HG02970 (cell line): Measurements from ENCODE around the gene SDE2.
"Not testable (repeated sequence)": the region's sequence is repeated elsewhere in the genome, so short reads cannot be mapped to it uniquely, and the experiment has no call there.

Source experiments
- ATAC-seq: cut with Tn5 transposase; IDR thresholded peaks from one replicate; pipeline ENCODE4 v1.9.1; 2021; ENCODE audit warnings: mild to moderate bottlenecking, moderate library complexity, moderate number of reproducible peaks; ENCODE audit not compliant: unreplicated experiment, low FRiP score

The SDE2 gene

DNA sequence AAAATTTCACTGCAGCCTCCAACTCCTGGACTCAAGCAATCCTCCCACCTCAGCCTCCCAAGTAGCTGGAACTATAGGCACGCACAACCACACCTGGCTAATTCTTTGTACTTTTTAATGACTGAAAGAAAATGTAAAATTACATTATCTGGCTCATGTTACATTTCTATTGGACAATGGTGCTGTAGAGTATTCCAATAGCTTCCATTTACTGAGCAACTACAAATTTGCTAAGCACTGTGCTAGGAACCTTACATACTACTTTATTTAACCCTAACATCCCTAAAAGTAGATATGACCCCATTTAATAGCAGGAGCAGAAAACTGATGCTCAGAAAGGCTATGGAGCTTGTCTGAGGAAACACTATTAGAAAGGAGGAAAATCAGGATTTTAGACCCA lies 19.7 kb downstream of the SDE2 start:
- ATAC-seq = no peak

DNA sequence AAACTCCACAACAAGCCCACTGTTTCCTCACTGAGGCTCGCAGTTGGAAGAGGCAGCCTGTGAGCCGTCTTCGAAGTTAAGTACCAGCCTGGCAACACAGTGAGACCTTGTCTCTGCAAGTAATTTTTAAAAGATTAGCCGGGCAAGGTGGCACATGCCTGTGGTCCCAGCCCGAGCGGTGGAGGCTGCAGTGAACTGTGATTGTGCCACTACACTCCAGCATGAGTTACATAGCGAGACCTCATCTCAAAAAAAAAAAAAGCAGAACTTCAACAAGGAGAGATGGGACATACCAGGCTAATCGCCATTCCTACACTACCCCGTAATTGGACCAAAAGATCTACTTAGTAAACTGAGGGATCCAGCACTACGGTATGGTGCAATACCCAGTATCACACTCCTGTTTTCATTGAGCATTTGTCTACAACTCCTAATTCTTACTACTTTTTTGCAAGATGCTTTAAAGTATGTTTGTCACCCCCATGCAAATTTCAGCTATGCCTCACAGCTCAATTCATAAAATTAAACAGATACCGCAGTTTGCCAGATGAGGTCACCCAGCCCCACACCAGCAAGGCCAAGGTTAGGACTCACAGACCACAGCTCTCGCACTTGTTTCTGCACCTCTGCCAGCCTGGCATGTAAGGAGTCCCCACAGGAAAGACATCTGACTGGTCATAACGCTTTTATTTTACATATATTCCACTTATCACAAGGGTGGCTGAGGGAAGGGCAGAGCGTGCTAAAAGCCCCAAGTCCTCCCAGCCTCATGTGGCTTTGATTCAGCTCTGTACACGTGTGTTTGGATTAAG lies 21.0 kb downstream of the SDE2 start:
- no peak for ATAC-seq

DNA sequence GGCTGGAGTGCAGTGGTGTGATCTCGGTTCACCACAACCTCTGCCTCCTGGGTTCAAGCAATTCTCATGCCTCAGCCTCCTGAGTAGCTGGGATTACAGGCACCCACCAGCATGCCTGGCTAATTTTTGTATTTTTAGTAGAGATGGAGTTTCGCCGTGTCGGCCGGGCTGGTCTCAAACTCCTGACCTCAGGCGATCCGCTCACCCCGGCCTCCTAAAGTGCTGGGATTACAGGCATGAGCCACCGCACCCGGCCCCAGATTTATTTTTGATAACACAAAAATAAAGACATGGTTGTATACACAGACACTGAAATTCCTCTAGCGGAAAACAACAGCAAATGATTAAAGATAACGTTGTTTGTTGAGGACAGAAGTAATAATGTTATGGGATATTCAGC lies 24.0 kb downstream of the SDE2 start:
- ATAC-seq = not testable (repeated sequence)

DNA sequence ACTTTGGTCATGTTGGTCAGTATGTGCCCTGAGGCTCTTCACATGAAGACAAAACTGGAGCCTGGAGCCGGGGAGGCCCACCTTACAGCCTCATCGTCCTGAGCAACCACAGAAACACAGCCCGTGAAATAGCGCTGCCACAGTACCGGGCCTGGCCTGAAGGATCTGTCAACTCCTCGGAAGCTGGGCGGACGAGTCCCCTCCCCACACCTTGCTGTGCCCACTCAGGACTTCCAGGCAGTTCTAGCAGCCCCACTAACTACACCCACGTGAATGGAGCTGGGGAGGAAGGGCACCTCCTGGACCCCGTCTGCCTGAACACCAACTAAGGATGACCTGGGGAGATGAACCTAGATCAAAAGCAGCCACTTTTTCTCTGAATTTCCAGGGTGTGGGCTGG lies 24.7 kb downstream of the SDE2 start:
- ATAC-seq = no peak

DNA sequence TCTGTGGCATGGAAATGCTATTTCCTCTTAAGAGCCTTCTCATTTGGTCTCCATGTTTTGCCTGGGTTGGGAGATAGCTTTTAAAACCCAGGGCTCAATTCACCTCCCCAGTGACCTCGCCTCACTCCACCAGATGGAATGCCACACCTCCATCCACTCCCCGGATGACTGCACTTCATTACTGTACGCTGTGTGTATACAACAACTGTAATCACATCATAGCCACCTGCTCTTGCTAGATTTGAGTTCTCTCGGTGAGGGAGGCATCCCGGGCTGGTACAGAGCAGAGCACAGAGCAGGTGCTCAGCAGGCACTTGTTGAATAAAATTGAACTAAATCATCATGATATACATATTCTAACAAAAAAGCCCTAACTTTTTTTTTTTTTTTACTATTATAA lies 26.0 kb downstream of the SDE2 start:
- no peak for ATAC-seq

DNA sequence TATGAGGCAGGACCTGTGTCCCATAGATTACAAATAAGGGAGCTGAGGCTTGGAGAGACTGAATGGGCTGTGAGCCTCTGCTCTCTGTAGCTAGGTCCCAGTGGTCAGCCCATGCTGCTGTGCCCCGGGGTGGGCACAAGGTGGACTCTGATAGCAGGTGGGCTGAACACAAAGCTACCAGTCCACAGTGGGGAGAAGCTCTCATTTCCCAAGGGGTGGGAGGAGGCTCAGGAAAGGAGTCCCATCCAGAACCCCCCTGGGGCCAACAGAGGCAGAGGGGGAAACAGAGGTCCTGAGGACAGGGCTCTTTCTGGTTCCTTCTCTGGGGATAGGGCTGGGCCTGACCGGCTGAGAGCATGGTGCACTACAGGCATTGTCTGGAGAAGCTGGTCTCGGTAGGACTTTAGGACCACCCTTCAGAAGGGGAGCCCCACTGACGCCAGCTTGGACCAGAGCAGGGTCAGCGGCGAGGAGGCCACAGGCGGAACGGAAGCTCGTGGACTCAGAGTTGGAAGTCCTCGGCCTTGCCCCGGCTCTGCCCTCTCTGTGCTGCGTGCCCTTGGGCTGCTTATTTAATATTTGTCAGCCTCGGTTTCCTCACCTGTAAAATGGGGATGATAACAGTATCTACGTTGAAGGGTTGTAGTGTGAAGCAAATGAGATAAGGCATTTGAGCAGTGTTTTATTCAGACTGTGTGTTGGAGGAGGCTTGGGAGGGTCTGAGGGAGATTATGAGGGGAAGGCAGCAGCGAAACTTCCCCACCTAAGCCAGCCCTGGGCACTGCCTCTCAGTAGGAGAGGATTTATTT lies 26.6 kb downstream of the SDE2 start:
- no peak for ATAC-seq

DNA sequence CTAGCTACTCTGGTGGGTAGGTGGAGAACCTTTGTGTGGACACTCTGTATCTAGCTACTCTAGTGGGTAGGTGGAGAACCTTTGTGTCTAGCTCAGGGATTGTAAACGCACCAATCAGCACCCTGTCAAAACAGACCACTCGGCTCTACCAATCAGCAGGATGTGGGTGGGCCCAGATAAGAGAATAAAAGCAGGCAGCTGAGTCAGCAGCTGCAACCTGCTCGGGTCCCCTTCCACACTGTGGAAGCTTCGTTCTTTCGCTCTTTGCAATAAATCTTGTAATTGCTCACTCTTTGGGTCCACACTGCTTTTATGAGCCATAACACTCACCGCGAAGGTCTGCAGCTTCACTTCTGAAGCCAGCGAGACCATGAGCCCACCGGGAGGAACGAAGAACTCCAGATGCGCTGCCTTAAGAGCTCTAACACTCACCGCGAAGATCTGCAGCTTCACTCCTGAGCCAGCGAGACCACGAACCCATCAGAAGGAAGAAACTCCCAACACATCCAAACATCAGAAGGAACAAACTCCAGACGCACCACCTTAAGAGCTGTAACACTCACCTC lies 28.5 kb downstream of the SDE2 start:
- not testable (repeated sequence) for ATAC-seq

DNA sequence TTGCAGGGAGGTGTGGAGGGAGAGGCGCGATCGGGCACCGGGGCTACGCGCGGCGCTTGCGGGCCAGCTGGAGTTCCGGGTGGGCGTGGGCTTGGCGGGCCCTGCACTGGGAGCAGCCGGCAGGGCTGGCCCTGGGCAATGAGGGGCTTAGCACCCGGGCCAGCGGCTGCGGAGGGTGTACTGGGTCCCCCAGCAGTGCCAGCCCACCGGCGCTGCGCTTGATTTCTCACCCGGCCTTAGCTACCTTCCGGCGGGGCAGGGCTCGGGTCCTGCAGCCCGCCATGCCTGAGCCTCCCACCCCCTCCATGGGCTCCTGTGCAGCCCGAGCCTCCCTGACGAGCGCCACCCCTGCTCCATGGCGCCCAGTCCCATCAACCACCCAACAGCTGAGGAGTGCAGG lies 29.4 kb downstream of the SDE2 start:
- ATAC-seq = not testable (repeated sequence)

DNA sequence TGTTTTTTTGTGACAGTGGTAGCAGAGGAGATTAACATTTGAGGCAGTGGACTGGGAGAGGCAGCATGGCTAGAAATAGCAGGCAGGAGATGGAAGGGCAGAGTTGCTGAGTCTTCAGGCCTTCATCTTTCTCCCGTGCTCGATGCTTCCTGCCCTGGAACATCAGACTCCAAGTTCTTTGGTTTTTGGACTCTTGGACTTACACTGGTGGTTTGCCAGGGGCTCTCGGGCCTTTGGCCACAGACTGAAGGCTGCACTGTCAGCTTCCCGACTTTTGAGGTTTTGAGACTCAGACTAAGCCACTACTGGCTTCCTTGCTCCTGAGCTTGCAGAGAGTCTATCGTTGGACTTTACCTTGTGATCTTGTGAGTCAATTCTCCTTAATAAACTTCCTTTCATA lies 33.9 kb downstream of the SDE2 start:
- ATAC-seq = no peak

DNA sequence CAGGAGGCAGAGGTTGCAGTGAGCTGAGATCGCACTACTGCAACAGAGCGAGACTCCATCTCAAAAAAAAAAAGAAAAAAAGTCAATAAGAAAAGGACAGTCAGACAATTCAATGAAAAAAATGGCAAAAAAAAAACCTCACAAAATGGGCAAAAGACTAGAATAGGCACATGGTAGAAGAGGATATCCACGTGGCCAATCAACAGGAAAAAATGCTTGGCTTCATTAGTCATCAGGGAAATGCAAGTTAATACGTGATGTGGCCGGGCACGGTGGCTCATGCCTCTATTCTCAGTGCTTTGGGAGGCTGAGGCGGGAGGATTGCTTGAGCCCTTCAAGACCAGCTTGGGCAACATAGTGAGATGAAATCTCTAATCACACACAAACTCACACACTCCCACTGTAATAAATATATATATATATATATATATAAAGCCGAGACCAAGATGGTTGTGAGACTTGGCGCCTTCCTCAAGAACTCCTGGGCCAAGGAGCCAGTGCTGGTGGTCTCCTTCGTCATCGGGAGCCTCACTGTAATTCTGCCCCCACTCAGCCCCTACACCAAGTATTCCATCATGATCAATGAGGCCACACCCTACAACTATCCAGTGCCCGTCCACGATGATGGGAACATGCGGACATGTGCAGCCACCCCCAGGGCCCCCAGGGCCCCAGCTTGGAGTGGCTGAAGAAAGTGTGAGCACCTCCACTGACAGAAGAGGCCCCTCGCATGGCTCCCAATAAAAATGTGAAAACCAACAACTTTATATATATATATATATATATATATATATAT lies 35.2 kb downstream of the SDE2 start:
- ATAC-seq = no peak

DNA sequence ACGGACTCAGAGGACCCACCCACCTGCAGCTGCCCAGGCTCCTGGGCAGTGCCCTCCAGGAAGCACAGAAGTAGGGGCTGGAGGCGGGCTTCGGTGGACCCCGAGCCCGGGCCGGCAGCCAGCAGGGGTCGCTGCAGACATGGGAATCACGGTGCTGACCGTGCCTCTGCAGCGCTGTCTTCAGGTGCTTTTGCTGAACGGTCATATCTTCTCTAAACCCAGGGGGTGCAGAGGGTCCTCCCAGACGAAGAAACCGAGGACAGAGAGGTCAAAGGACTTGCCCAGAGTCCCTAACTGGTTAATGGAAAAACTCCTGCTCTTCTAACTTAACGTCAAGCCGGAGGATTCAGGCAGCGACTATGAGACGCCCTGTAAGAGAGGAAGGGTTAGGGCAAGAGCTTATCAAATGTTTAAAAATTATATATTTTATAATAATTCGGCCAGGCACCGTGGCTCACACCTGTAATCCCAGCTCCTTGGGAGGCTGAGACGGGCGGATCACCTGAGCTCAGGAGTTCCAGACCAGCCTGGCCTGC lies 36.6 kb downstream of the SDE2 start:
- ATAC-seq = no peak

DNA sequence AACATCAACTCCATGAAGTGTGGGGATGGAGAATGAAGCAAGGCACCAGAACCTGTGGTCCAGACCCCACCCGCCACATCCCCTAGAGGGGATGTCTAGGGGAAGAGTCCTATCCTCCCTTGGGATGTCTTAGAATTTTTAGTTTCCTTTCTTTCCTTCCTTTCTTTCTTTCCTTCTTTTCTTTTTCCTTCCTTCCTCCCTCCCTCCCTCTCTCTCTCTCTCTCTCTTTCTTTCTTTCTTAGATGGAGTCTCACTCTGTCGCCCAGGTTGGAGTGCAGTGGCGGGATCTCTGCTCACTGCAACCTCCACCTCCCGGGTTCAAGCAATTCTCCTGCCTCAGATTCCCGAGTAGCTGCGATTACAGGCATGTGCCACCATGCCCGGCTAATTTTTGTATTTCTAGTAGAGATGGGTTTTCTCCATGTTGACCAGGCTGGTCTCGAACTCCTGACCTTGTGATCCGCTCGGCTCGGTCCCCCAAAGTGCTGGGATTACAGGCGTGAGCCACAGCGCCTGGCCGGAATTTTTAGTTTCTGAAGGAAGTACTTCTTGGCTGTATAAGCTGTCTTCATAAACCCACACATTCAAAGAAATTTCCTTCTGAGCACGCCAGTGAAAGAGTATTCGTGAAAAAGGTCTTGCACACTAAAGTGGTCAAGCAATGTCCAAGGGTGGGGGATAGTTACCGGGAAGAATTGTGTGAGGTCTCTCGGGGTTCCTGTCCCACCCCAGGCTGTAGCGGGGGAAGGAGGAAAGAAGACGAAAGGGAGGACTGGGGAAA lies 37.3 kb downstream of the SDE2 start:
- ATAC-seq = no peak

DNA sequence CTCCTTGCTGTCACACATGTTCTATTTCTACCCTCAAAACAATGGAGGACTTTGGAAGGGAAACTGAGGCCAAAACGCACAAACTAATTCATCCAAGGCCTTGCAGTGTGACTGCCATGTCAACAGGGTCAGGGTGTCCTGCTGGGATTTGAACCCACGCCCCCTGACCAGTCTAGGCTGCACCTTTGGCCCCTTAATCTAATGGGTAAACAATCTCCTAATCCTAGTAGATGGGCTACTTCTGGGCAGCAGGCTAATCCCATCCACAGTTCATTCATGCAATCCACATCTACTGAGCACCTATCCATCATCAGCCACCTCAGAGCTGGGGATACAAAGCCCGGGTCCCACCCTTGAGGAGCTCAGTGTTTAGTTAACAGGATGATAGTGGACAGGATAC lies 41.1 kb downstream of the SDE2 start:
- ATAC-seq = no peak

DNA sequence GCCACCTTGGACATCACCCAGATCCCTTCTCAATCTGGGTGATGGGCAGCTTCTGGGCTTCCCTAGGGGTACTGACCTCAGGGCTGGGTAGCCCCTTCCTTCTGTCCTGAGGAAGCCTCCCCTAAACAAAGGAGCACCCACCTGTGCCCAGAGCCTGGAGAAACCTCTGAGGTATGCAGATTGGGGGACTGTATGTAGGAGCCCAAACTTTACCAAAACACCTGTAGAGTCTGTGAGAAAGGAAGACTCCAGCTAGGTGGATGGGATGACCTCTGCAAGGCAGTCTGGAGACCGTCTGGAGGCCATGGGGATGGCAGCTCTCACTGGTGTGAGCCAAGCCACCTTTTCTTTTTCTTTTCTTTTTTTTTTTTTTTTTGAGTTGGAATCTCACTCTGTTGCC lies 44.4 kb downstream of the SDE2 start:
- ATAC-seq = no peak

DNA sequence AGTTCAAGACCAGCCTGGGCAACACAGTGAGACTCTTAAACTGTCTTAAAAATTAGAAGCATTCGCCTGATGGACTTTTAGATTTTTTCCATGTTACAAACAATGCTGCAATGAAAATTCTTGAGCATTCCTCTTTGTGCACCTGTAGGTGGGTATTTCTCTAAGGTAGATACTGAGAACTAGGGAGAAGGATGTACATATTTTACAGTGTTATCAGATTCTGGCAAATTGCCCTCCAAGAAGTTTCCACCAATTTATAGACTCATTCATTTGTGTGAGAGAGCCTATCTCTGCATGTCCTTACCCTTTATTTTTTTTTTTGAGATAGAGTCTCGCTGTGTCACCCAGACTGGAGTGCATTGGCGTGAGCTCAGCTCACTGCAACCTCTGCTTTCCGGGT lies 45.8 kb downstream of the SDE2 start:
- no peak for ATAC-seq

DNA sequence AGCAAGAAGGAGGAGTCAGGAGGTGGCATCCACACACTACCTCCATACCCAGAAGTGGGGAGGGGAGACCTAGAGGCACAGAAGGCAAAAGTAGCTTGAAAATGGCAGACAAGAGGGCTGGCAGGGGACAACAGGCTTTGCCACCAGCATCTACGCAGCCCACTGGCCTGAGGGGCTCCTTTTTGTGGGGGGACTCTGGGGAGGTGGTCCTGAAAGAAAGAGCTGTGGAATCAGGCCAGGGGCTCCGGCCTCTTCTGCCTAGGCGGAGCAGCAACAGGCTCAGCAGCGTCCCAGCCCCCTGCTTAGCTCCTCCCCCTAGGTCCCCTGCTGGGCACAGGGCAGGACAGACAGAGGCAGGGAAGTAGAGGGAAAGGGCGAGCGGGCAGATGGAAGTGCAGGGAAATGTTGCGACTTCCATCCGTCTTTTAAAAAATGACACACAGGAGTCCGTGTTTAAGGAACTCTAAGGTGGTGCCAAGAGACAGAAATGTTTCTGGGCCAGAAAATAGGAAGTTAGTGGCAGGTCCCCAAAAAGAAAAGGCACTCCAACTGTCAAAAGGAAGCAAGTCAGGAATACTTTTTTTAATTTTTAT lies 48.1 kb downstream of the SDE2 start:
- no peak for ATAC-seq

DNA sequence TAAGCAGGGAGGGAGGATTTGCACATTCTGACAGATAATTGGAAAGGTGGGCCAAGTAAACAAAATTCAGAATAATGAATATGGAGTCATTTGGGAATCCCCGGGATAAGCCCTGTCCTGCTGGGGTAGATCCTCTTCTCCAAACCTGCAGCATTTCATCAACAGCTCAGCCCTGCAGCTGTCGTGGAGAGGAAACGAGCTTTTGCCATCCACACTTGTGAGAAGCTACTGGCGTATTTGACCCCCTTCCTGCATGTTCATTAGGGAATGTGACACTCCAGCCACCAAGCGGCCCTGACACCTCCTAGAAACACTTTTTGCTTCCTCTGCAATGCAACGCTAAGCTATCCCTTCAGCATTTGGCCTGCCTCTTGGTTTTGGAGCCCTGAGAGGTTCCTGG lies 50.1 kb downstream of the SDE2 start:
- ATAC-seq = no peak

DNA sequence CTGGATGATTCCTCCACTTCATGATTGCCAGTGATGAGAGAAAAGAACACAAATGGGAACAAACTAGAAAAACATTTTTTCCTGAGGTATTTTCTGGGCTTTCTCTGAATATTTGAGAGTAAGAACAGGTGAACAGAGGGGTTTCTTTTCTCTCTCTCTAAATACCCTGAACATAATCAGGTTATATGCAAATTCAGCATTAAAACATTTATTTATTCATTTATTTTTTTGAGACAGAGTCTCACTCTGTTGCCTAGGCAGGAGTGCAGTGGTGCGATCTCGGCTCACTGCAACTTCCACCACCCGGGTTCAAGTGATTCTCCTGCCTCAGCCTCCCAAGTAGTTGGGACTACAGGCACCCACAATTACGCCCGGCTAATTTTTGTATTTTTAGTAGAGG lies 52.3 kb downstream of the SDE2 start:
- ATAC-seq = no peak

DNA sequence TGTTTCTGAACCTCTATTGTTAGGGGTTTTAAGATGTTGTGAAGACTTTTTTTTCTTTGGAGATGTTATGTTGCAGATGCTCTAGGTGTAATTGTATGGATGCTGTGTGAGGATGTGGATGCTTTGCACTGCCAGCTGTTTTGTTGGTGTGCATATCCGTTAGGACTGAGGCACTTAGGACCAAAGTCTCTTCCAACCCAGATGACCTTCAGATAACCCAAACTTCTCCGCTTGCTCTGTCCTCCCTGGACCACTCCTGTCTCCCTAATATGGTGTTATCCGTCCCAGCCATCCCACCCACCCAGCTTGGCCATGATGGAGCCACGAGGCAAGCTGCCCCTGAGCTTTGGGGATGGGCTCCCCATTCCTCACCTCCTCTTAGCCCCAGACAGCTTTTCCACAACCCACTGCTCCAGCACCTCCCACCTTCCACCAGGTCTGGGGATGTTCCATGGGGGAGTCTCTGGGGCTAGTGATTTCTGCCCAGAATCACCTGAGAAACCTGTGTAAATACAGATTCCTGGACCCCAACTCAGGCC lies 53.0 kb downstream of the SDE2 start:
- ATAC-seq = no peak
